GM18861 (cell line): ENCODE measurements around the gene AVEN.
"Not testable (repeated sequence)": the region's sequence is repeated elsewhere in the genome, so short reads cannot be mapped to it uniquely, and the experiment has no call there.

Experiments used
- ATAC-seq: cut with Tn5 transposase; IDR thresholded peaks from one replicate; pipeline ENCODE4 v1.9.1; 2021; ENCODE audit not compliant: unreplicated experiment

AVEN gene

GRCh38 chr15:33857726-33858125 is 181.3 kb downstream of the AVEN start:
- ATAC-seq, result no peak

GRCh38 chr15:33852570-33852969 is 186.4 kb downstream of the AVEN start:
- no peak for ATAC-seq

GRCh38 chr15:33852094-33852493 is 186.9 kb downstream of the AVEN start:
- ATAC-seq, result no peak

- ATAC-seq, result no peak
Observed at GRCh38 chr15:33851079-33851478, 187.9 kb downstream of the AVEN start.

- no peak for ATAC-seq
Observed at GRCh38 chr15:33848011-33848410, 191.0 kb downstream of the AVEN start.

- no peak for ATAC-seq
Observed at GRCh38 chr15:33846862-33847261, 192.1 kb downstream of the AVEN start.

- ATAC-seq, result no peak
Observed at GRCh38 chr15:33846142-33846541, 192.9 kb downstream of the AVEN start.

- ATAC-seq, result no peak
Observed at GRCh38 chr15:33844597-33844996, 194.4 kb downstream of the AVEN start.

GRCh38 chr15:33844186-33844585 is 194.8 kb downstream of the AVEN start:
- no peak for ATAC-seq

- no peak for ATAC-seq
Observed at GRCh38 chr15:33840615-33841014, 198.4 kb downstream of the AVEN start.

GRCh38 chr15:33839540-33839939 is 199.5 kb downstream of the AVEN start:
- no peak for ATAC-seq

GRCh38 chr15:33837294-33837693 is 201.7 kb downstream of the AVEN start:
- no peak for ATAC-seq

- ATAC-seq, result no peak
Observed at GRCh38 chr15:33834892-33835743, 203.9 kb downstream of the AVEN start.

- no peak for ATAC-seq
Observed at GRCh38 chr15:33831646-33832045, 207.4 kb downstream of the AVEN start.

GRCh38 chr15:33830351-33830750 is 208.7 kb downstream of the AVEN start:
- no peak for ATAC-seq

- ATAC-seq, result no peak
Observed at GRCh38 chr15:33826201-33826600, 212.8 kb downstream of the AVEN start.

- ATAC-seq, result no peak
Observed at GRCh38 chr15:33825453-33825852, 213.6 kb downstream of the AVEN start.

- no peak for ATAC-seq
Observed at GRCh38 chr15:33823119-33823518, 215.9 kb downstream of the AVEN start.

- ATAC-seq, result no peak
Observed at GRCh38 chr15:33822479-33822878, 216.5 kb downstream of the AVEN start.

GRCh38 chr15:33819499-33819898 is 219.5 kb downstream of the AVEN start:
- not testable (repeated sequence) for ATAC-seq
